GM19395 (cell line): Measurements from ENCODE around the gene C11orf24.
"Not testable (repeated sequence)": the region's sequence is repeated elsewhere in the genome, so short reads cannot be mapped to it uniquely, and the experiment has no call there.

Experiments used
- ATAC-seq: cut with Tn5 transposase; IDR thresholded peaks from one replicate; pipeline ENCODE4 v1.9.1; 2021; ENCODE audit warnings: mild to moderate bottlenecking, moderate library complexity; ENCODE audit not compliant: unreplicated experiment

C11orf24 gene

GRCh38 chr11:68300076-68300830, 28.5 kb upstream of the C11orf24 start:
- no peak for ATAC-seq

- ATAC-seq: not testable (repeated sequence)
Measured at GRCh38 chr11:68299517-68299879, 27.7 kb upstream of the C11orf24 start.

- no peak for ATAC-seq
Measured at GRCh38 chr11:68298659-68299516, 27.1 kb upstream of the C11orf24 start.

GRCh38 chr11:68297812-68298658, 26.3 kb upstream of the C11orf24 start:
- ATAC-seq: peak; percentile 63

GRCh38 chr11:68297494-68297811, 25.7 kb upstream of the C11orf24 start:
- no peak for ATAC-seq

GRCh38 chr11:68297052-68297378, 25.2 kb upstream of the C11orf24 start:
- ATAC-seq: no peak

GRCh38 chr11:68296344-68297051, 24.7 kb upstream of the C11orf24 start:
- no peak for ATAC-seq

GRCh38 chr11:68295940-68296339, 24.2 kb upstream of the C11orf24 start:
- ATAC-seq: no peak

GRCh38 chr11:68295271-68295670, 23.5 kb upstream of the C11orf24 start:
- no peak for ATAC-seq

- no peak for ATAC-seq
Measured at GRCh38 chr11:68293708-68294107, 21.9 kb upstream of the C11orf24 start.

GRCh38 chr11:68289456-68289855, 17.7 kb upstream of the C11orf24 start:
- ATAC-seq: no peak

GRCh38 chr11:68287419-68287818, 15.6 kb upstream of the C11orf24 start:
- no peak for ATAC-seq

- not testable (repeated sequence) for ATAC-seq
Measured at GRCh38 chr11:68284588-68284987, 12.8 kb upstream of the C11orf24 start.

- ATAC-seq: no peak
Measured at GRCh38 chr11:68282861-68283230, 11.1 kb upstream of the C11orf24 start.

- ATAC-seq: peak; percentile 79
Measured at GRCh38 chr11:68282141-68282860, 10.5 kb upstream of the C11orf24 start.

GRCh38 chr11:68279676-68280075, 7.9 kb upstream of the C11orf24 start:
- ATAC-seq: no peak

GRCh38 chr11:68276861-68277260, 5.1 kb upstream of the C11orf24 start:
- ATAC-seq: no peak

- ATAC-seq: no peak
Measured at GRCh38 chr11:68275721-68276507, 4.1 kb upstream of the C11orf24 start.

- ATAC-seq: no peak
Measured at GRCh38 chr11:68274306-68274705, 2.5 kb upstream of the C11orf24 start.
